GM18873 (cell line): ENCODE data around the gene C14orf132.
"Not testable (repeated sequence)": the region's sequence is repeated elsewhere in the genome, so short reads cannot be mapped to it uniquely, and the experiment has no call there.

Experiments
- ATAC-seq: cut with Tn5 transposase; IDR thresholded peaks from one replicate; pipeline ENCODE4 v1.9.1; 2021; ENCODE audit warnings: mild to moderate bottlenecking, moderate library complexity, moderate number of reproducible peaks; ENCODE audit not compliant: unreplicated experiment, low FRiP score

Gene C14orf132

GRCh38 chr14:96038920-96039632, at the start of gene C14orf132:
C14orf132 (plus strand) TSS chr14:96039362; CDS start chr14:96039501, 139 bp downstream.
- no peak for ATAC-seq

- no peak for ATAC-seq
Measured at GRCh38 chr14:95993768-95994592, 45.2 kb upstream of the C14orf132 start.

GRCh38 chr14:95994593-95994928, 44.6 kb upstream of the C14orf132 start:
- ATAC-seq = no peak

- ATAC-seq = no peak
Measured at GRCh38 chr14:95998656-95999055, 40.5 kb upstream of the C14orf132 start.

- ATAC-seq = no peak
Measured at GRCh38 chr14:96001866-96002497, 37.2 kb upstream of the C14orf132 start.

- no peak for ATAC-seq
Measured at GRCh38 chr14:96002498-96002884, 36.7 kb upstream of the C14orf132 start.

GRCh38 chr14:96011131-96011530, 28.0 kb upstream of the C14orf132 start:
- no peak for ATAC-seq

- ATAC-seq = no peak
Measured at GRCh38 chr14:96011607-96012006, 27.6 kb upstream of the C14orf132 start.

- not testable (repeated sequence) for ATAC-seq
Measured at GRCh38 chr14:96012757-96013156, 26.4 kb upstream of the C14orf132 start.

- no peak for ATAC-seq
Measured at GRCh38 chr14:96014176-96014575, 25.0 kb upstream of the C14orf132 start.

GRCh38 chr14:96016501-96017160, 22.5 kb upstream of the C14orf132 start:
- no peak for ATAC-seq

GRCh38 chr14:96017882-96018281, 21.3 kb upstream of the C14orf132 start:
- ATAC-seq = no peak

- no peak for ATAC-seq
Measured at GRCh38 chr14:96027431-96028355, 11.5 kb upstream of the C14orf132 start.

GRCh38 chr14:96029089-96029645, 10.0 kb upstream of the C14orf132 start:
- ATAC-seq = no peak

- no peak for ATAC-seq
Measured at GRCh38 chr14:96030108-96030760, 8.9 kb upstream of the C14orf132 start.

GRCh38 chr14:96031691-96032090, 7.5 kb upstream of the C14orf132 start:
- no peak for ATAC-seq

- no peak for ATAC-seq
Measured at GRCh38 chr14:96035456-96035855, 3.7 kb upstream of the C14orf132 start.

- ATAC-seq = no peak
Measured at GRCh38 chr14:96037891-96038557, 1.1 kb upstream of the C14orf132 start.

- no peak for ATAC-seq
Measured at GRCh38 chr14:96038558-96038919, 623 bp upstream of the C14orf132 start.
